SW 1271 (cell line): ENCODE data around the gene DHRS13.
"Not testable (repeated sequence)": the region's sequence is repeated elsewhere in the genome, so short reads cannot be mapped to it uniquely, and the experiment has no call there.

Source experiments
- DNase-seq, 2 experiments: peaks; one replicate each; lab custom pipeline; 2025; lab: John Stamatoyannopoulos, UW

Gene DHRS13

GRCh38 chr17:28882154-28882895 is 20.6 kb downstream of the DHRS13 start:
- no peak for DNase-seq

- DNase-seq, result no peak
Measured at GRCh38 chr17:28881533-28882056, 21.3 kb downstream of the DHRS13 start.

GRCh38 chr17:28880572-28880945 is 22.3 kb downstream of the DHRS13 start:
- no peak for DNase-seq

GRCh38 chr17:28879886-28880571 is 22.9 kb downstream of the DHRS13 start:
- DNase-seq, result no peak

- peak in 1 of 2 experiments; percentile 45 for DNase-seq
Measured at GRCh38 chr17:28878981-28879380, 23.9 kb downstream of the DHRS13 start.

- DNase-seq, result no peak
Measured at GRCh38 chr17:28878158-28878910, 24.5 kb downstream of the DHRS13 start.

GRCh38 chr17:28877150-28877711 is 25.6 kb downstream of the DHRS13 start:
- not testable (repeated sequence) for DNase-seq

- DNase-seq, result no peak
Measured at GRCh38 chr17:28875848-28876550, 26.9 kb downstream of the DHRS13 start.

- no peak for DNase-seq
Measured at GRCh38 chr17:28874750-28875149, 28.1 kb downstream of the DHRS13 start.

- no peak for DNase-seq
Measured at GRCh38 chr17:28873839-28874238, 29.0 kb downstream of the DHRS13 start.

GRCh38 chr17:28871056-28871579 is 31.8 kb downstream of the DHRS13 start:
- no peak for DNase-seq

- no peak for DNase-seq
Measured at GRCh38 chr17:28867276-28867675, 35.6 kb downstream of the DHRS13 start.

- DNase-seq, result no peak
Measured at GRCh38 chr17:28865946-28866752, 36.7 kb downstream of the DHRS13 start.

- DNase-seq, result no peak
Measured at GRCh38 chr17:28864991-28865849, 37.7 kb downstream of the DHRS13 start.

GRCh38 chr17:28863953-28864352 is 38.9 kb downstream of the DHRS13 start:
- DNase-seq, result no peak

GRCh38 chr17:28862561-28862960 is 40.3 kb downstream of the DHRS13 start:
- no peak for DNase-seq

GRCh38 chr17:28861393-28862203 is 41.3 kb downstream of the DHRS13 start:
- DNase-seq, result no peak

- no peak for DNase-seq
Measured at GRCh38 chr17:28860363-28860808, 42.5 kb downstream of the DHRS13 start.
